AG09319 (cell line): ENCODE results near the gene EYA4.

Experiments used
- DNase-seq: peaks from one replicate; pipeline ENCODE4 v3.0.0-alpha.2; 2010; ENCODE audit warnings: low read depth; ENCODE audit errors: extremely low read depth
- CTCF ChIP-seq: IDR thresholded peaks from 2 replicates; pipeline ENCODE4 v1.5.1; 2011; ENCODE audit warnings: low read depth, mild to moderate bottlenecking, inconsistent platforms, low read length, moderate library complexity

EYA4 gene

DNA sequence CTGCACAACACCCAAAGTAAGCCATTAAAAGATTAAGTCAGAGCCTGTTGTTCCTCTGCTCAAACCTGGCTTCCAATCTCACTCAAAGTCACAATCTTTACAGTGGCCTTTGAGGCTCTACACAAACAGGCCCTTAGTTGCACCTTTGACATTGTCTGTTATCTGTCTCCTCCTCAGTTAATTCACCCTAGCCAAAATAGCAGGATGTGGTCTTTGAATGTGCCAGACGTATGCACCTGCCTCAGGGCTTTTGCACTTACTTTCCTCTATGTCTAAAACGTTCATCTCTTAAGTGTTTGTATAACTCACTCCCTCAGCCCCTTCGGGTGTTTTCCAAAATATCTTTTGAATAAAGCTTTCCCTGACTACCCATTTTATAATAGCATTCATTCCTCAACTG is 107.7 kb downstream of the EYA4 start:
- TF ChIP-seq CTCF = no peak
- no peak for DNase-seq

DNA sequence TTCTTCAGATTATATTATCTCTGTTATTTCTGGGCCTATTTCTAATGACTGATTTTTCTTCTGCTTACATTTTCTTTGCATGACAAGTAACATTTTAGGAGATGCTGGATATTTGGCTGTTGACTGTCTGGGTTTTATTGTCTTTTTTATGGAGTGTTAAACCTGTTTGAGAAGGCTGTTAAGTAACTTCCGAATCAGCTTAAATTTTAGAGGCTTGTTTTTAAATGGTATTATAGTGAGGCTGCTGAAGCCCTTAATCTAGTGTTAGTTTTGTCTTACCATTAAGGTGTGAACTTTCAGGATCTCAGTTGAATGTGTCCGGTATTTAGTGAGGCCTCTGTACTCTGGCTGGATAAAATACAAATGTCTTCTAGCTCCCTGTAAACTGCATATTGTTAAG is 109.8 kb downstream of the EYA4 start:
- no peak for TF ChIP-seq CTCF
- no peak for DNase-seq

- DNase-seq = no peak
- TF ChIP-seq CTCF = no peak
These were observed 110.9 kb downstream of the EYA4 start for GRCh38 chr6:133352046-133352445.

GRCh38 chr6:133353061-133353460 is 111.9 kb downstream of the EYA4 start:
- no peak for DNase-seq
- TF ChIP-seq CTCF = no peak

- no peak for DNase-seq
- TF ChIP-seq CTCF = no peak
These were observed 114.8 kb downstream of the EYA4 start for GRCh38 chr6:133355922-133356321.

GRCh38 chr6:133358574-133359150 is 117.5 kb downstream of the EYA4 start:
- no peak for DNase-seq
- TF ChIP-seq CTCF = no peak

DNA sequence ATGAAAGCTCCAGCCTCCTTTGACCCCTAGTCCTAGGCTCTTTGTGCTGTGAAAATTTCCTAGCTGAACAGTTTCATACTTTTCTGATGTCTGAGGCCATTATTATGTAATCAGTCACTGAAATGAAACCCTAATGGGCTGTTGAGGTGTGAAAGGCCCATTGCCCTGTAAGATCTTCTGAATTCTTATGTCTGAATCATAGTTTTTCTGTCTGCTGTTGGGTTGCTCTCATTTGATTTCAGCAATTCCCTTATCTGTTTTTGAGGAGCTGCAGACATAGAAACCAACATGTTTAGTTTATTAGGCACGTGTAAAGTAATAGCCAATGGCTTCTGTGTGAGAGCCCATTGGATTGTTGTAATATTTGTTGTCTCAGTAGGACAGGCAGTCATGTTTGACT is 118.1 kb downstream of the EYA4 start:
- no peak for DNase-seq
- no peak for TF ChIP-seq CTCF
